ENCODE measurements around the gene RAD51B.

Gene RAD51B

DNA sequence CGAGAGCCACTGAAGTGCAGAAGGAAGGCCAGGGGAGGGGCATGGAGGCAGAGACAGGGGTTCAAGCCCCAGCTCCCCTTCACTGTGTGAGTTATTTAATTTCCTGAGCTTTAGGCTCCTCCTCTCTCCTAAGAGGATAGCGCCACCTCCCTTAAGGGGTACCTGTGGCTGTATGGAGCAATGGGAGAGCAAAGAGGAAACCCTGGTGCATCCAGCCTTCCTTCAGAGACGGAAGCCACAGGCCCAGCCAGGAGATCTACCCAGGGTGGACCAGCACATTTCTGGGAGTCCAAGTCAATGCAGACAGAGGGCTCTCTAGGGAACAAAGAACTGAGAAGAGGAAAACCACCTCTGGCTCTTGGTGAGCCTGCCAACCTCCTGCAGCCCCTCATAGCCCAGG is 883.0 kb downstream of the RAD51B start:
- DNase-seq: no peak

DNA sequence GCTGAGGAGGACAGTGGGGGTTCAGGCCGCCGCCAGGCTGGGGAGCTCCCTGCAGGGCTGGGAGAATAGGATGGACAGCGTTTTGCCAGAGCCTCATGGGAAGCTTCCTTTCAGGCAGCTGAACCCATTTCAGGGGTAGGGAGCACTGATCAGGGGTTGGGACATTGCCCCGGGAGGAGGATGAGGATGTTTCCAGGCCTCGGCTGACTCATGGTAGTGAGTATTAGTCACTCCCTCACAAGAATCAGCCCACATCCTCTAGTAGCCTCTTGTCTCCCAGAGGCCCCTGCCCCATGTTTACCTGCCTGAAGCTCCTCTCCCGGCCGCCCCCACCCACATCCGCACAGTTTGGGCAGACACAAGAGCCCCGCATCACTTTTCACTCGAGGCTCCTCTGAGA is 883.5 kb downstream of the RAD51B start:
- DNase-seq: no peak

DNA sequence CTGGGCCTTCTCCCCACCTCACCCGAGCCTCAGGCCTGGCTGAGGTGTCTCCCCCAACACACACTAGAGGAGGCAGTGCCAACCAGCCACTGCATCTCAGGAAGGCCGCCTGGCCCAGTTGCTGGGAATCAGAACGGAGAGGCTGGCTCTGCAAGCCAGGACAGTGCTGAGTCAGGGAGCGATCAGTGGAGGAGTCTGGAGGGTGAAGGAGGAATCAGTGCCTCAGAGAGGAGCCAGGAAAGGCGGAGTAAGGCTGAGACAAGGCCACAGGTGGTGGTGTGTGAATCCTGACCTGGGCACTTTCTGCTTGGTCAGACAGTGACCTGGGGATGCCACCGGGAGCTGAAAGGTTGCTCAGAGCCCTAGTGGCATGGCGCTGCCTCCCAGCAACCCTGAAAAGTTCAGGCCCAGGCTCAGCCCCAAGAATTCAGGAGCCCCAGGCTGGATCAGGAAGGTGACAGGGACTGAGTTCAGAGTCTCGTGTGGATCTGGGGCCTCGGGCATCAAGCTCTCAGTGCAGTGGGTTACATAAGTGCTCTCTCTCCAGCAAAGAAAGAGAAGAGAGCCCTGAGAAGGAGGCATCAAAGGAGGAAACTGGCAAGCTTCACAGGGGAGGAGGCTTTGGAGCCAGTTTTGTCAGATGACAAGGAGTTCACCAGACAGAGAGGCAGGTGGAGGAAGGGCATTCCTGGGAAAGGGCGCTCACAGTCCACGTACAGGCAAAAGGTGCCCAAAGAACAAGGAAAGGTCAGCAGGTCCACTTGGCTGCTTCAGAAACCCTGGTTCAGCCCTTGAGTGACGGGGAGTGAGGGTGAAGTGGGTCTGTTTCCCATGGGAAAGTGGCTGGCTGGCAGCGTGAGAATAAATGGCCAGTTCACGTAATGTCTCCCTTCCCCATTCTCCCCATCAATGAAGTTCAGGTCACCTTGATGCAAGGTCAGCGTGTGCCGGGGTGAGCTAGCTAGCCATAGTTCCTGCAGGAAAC is 885.4 kb downstream of the RAD51B start:
- DNase-seq: no peak

DNA sequence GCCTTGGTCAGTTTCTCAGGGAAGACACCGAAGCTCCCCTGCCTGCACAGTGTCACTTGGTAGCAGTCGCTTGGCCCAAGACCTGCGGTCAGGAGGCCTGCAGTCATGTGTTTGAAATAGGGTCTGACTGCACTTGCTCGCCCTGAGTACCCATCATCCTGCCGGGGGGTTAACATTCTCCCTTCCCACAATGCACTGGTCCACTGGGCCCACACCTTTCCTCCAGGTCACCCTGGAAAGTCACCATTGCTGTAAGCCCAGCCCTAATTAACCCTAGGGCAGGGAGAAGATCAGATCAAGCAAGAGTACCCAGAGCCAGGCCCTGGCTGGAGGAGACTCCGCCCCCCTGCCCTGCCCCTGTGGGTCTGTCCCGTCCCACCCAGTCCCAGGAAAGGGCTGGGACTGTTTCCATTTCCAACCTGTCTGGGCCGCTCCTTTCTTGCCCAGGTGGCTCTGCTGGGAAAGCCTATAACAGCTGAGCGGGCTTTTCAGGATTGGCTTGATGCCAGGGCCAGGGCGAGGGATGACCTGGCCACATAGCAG is 886.2 kb downstream of the RAD51B start:
- DNase-seq: no peak

DNA sequence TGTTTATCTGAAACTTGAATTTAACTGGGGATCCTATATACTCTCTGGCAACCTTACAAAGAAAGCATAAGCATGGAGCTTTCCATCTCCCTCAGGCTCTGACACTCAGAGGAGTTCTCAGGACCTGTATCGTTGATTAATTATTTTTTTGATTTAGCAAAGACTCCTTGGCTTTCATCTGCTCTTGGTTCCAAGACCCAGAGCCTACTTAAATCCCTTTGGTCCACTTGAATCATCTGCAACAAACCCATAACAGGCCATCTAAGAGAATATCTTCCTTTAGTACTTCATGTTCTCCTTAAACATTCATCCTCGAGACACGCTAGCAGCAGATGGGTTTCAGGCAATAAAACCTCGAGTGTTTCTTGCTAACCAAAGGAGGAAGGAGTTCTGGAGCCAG is 887.9 kb downstream of the RAD51B start:
- DNase-seq: no peak

DNA sequence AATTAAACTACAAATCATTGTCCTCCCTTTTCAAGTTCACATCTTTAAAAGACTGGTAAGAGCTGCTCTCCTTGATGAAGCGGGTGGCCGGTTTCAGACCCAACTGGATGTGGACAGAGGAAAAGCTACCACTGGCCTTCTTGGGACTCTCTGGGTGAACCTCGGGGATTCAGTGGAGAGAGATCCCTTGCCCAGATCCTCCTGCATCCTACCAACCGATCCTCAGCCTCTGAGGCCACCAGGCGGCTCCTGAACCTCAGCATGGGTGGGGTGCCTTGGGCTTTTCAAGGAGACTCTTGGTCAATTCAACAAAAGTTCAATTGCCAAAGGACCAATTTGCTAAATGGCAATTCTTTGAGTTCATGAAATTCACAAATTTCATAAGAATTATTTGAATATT is 888.8 kb downstream of the RAD51B start:
- no peak for DNase-seq

DNA sequence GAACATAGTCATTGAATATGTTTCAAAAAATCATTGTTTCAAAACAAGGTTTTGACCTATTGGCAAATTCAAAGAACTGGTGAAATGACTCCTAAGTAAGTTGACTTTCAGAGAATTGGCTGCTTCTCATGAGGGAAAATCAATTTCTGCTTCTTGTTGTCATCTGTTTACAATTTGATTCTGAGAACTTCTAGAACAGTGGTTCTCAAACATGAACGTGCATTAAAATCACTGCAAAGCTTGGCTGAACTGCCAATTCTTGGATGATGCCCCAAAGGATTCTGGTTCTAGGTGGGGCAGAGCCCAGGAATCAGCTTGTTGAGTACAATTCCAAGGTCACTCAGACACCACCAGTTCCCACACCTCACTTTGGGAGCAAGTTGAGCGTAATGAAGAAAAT is 889.4 kb downstream of the RAD51B start:
- no peak for DNase-seq

DNA sequence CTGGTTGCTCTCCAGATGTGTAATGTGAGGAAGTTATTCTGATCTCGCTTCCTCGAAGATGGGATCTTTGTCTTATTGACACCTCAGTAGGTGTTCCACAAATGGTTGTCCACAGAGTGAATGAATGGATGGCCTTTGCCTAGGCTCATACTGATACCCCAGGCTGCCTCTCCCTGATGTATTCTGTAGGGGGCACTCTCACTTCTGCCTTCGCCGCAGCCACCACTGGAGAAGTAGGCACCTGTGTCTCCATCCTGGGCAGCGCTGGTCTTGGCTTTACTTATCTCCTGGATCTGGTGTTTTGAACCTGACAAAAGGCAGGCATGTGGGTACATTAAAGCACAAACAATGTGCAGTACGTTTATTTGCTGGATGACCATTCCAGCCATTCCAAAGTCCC is 891.2 kb downstream of the RAD51B start:
- no peak for DNase-seq

DNA sequence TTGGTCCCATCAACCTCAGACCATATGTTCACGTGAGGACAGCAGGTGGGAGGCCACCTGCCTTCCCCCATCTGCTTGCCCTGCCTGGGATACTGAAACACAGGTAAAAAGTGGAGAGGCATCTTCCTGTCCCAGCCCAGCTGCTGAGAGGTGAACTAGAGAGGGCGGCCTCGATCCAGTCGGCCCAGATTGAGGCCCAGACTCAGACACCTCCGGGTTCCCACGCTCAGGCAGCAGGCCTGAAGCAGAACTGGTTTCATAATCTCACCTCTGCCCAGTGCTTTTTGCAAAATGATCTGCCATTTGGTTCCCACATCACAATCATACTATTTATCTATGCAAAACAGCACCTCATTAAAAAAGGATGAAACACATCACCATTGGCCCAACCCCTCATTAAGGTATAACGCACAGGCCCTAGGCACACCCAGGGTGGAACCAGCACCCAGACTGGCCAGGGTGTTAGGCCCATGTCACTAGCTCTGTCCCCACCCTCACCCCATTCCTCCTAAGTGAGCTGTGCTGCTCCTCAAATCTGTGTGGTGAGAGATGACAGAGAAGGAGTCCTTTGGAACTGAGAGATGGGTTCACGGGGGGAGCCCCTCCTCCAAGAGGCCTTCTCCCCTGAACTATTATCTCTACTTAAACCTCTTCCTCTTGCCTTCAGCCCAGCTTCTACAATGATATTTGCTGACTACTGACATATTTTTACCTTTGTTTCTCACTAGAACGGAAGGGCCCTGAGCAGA is 892.2 kb downstream of the RAD51B start:
- no peak for DNase-seq

DNA sequence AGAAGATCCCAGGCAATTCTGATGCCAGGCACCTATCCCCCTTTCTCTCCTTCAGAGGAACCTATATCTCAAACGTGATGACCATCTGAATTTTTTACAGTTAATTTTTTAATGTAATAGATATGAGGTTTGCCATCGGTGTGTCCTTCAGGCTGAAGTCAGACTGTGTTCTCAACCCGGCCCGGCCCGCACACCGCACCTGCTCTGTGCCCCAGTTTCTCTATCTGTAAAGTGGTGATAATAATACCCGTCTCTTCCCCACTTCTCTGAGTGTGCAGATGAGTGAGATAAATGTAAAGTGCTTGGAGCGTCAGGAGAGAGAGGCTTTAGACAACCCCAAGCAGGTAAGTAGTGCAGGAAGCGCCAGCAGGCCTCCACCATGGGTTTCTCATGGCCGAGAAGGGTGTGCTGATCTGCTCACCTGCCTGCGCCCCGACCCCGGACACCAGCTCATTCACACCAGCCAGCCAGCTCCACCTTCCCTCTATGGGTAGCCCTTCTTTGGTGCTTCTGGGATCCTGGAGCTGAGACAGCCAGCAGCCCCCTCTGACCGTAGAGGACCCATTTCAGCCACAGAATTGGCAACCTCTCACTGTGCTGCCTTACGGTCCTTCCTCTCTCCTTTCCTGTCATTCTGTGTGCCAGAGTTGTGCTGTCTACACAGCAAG is 893.3 kb downstream of the RAD51B start:
- no peak for DNase-seq

DNA sequence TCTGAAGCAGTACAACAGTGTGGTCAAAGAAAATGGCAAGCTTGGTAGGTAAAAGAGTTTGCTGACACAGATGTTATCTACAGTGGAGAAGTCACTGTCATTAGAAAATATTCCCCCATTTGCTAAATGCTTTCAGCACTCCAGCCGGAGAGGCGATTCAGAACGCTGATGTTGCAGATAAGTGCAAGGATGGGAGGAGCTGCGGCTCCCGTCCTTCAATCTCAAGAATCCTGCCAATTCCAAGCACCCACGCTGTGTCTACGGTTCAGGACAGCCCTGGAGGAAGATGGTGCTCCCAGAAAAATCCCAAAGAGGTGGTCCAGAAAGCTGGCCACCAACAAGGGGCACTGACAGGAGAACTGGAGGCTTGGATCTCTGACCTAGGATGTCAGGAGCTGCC is 894.2 kb downstream of the RAD51B start:
- no peak for DNase-seq

DNA sequence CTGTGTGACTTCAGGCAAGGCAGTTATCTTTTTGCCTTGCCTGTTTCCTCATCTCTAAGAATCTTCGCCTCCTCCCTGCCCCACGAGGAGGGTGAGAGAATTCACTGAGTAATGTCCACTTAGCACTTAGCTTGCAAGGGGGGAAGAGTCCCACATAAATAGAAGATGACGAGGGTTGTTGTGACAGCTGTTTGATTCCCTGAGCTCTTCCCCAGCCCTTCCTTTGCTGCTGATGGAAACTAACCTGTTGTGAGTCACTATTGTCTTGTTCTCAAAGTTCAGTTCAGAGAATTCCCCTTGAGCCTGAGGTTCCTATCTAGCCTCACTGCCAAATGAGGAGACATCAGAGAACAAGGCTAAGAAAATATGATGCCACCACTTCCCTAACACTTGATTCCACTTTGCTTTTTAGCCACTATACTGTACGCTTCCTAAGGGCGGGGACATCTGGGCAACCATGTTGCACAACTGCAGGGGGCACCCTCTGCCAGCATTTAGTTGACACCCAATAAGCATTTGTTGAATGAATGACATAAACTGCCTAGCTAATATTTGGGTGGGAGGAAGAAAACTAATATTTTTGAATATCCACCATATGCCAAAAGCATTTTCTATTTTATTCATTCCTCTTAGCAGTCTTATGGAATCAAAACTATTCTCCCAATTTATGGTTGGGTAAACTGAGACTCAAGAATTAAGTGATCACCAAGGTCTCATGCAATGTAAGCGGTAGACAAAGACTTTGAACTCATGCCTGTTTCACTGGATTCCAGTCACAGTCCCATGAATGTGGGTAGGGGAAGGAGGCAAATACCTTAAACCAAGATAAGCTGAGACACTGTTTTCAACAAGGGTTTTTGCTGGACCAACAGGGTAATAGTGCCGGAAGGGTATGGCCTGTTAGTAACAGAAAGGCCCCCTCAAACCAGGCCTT is 895.7 kb downstream of the RAD51B start:
- no peak for DNase-seq

DNA sequence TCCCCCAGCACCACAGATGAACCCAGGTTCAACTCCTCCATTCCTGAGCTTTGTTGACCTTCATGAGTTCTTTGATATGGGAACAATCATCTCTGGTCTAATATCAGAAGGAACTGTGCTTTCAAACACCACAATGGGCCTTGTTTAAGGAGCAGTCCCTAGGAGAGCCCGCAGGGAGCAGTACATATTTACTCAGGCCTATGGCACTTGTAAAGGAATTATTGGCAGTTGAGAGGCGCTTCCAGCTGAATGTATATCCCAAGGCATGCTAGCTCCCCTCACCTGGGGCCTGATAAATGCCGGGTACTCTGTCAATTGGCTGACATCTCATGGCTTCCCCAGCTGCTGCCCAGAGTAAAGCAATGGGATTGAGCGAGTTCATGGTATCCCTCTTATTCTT is 897.1 kb downstream of the RAD51B start:
- no peak for DNase-seq

DNA sequence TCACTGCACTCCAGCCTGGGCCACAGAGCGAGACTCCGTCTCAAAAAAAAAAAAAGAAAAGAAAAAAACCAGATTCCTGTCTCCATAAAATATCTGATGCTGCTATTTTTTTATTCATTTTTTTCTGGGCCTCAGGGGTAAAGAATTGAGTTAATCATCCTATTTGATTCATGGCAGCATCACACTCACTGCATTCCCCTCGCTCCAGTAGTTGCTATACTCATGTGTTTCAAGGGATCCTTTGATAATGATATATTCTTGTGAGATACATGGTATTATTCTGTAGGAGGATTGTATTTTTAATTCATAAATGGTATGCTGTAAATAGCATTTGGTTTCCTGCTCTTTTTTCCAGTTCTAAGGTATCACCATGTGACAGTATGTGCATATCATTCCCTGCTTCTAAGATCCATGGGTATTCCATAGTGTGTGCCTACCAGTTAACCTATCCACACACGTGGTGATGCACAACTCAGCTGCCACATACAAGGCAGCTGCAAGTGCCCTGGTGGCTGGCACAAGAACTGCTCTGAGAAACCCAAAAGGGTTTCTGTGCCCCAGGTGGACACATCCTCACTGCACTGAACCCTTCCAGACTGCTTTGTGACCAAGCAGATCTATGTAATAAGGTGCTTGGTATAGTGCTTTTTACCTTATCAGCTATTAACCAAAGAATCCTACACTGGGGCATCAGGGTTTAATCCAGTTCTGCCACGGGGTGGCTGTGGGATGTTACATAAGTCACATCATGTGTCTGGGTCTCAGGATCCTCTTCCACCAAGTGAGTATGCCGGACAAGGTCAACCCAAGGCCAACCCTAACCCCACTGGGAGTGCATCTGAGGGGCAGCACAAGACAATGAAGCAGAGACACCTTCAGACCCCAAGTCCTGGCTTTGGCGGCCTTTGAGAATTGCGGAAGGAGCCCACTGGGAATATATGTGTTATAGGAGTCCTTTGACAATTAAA is 898.7 kb downstream of the RAD51B start:
- no peak for DNase-seq

DNA sequence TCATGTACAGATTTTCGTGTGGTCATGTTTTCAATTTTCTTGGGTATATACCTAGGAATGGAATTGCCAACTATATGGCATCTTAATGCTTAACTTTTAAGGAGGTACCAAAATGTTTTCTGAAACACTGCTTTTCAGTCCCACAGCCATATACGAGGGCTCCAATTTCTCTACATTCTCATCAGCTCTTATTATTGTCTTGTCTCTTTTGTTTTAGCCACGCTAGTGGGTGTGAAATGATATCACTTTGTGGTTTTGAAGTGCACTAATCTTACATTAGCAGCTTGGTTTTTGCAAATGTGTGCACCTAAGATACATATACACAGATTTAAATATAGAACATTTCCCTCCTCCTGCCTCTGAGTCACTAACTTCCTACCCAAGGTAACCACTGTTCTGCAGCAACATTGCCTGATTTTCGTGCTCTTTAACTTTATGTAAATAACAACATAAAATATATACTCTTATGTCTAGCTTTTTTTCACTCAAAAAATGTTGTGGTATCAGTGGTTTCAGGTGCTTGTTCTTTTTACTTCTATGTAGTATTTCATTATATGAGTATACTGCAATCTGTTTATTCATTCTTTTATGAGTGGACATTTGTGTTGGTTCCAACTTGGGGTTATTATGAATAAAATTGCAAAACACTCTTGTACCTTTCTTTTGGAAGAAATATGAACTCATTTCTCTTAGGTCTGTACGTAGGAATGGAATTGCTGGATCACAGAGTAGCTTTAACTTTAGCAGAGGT is 900.2 kb downstream of the RAD51B start:
- DNase-seq: no peak

DNA sequence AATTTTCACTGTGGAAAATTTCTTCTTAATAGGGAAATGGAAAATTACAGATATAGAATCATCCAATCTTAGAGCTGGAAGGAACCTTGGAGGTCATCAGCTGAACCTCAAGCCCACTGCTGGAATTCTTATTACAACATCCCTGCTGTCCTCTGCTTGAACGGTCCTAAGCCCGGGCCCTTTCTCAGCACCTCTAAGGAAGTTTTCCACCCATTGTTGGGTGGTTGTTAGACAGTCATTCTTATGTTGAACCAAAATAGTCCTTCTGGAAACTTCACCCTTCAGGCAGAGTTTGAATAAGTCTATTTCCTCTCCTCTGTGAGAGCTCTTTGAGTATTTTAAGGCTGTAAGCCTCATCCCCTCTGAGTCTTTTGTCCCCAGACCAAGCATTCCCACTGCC is 902.6 kb downstream of the RAD51B start:
- DNase-seq: no peak

DNA sequence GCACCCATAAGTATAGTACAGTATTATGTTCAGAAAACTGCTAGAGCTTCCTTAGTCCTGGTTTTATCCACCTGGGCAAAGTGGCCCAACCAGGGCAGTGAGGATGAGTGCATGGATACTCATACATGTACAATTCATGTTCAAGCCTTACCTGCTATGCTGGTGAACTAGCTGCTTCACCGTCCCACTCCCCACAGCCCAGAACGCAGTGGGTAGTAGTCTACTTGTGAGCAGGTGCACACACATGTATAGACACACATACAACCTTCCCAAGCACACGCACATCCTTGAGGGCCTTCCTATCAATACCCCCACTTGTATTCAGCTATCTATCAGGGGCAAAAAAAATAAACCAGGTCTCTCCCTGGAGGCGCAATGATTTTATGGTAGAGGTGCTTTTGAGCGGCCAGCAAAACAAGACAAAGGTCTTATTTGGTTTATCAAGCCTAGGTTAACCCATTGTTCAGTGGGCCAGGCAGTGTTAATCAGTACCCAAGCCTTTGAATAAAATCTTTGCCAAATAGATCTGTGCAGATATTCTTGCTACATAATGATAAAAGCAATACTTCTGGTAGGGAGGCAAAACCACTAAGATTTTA is 903.5 kb downstream of the RAD51B start:
- no peak for DNase-seq

DNA sequence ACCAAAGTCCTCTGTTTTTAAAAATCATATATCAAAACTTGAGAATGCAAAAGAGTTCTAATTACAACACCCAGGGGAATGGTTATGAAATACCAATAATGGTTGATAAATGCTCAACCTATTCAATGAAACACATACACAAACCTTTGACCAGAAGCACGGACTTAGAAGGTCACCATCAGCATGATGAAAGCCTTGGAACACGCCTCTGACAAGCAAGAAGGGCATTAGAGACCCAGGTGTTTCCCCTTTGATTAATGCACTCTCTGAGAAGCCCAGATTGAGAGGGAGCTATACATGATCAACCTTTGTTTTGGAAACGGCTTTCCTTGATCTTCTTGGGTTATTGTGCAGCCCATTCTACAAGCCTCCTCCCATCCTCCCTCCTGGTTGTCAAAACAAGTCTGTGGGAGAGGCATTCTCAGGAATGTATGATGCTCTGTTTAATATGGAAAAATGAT is 904.3 kb downstream of the RAD51B start:
- DNase-seq: no peak

DNA sequence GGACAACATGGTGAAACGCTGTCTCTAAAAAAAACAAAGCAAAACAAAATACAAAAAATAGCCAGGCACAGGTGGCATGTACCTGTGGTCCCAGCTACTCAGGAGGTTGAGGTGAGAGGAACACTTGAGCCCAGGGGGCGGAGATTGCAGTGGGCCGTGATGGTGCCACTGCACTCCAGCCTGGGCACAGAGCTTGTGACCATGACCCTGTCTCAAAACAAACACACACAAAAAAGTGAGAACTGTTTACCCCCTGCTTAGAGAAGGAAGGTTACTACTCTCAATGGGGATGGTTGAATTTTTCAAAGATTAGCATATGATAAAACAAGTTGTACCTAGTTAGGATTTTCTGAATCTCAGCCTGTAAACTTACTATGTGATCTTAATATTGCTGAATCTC is 905.3 kb downstream of the RAD51B start:
- no peak for DNase-seq
